ENCODE measurements around the gene TIAM1.

DNA sequence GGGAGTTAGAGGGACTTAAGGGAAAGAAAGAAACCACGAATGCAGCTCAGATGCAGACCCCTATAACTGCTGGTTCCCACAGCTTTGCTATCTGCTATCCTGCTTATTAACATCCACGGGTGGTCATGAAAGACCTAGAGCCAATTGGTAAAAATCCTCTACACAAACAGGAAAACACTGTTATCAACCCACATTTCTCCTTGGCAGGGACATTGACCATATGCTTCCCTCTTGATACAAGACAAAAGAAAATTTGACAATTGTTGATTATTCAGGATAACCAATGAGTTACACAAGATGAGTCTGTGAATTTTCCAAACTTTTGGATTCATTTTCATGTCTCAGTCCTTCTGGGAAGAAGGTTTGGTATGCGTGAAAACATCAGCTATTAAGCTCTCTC is 90.4 kb downstream of the TIAM1 start:
- TF ChIP-seq CTCF (conservative IDR thresholded peaks at IDR 0.05; ENCODE audit: low read length) = no peak
- no peak for TF ChIP-seq EZH2phosphoT487 (IDR thresholded peaks at IDR 0.05; ENCODE audit: borderline replicate concordance, low read depth, low read length)
